GM12878 (cell line): ENCODE results near the gene ZCCHC4. TPM values are rescaled to one million over a fixed set of nuclear protein-coding genes. Genes with fewer than 3 reads are reported as not detected.
"Not testable (repeated sequence)": the region's sequence is repeated elsewhere in the genome, so short reads cannot be mapped to it uniquely, and the experiment has no call there.

Experiments
- ATAC-seq: fragments of 200-7000 bp; cut with Tn5 transposase; 3 replicates; pipeline ENCODE4 v1.9.1; 2020; ENCODE audit warnings: mild to moderate bottlenecking, moderate library complexity
- BruUV-seq: library from RNA; stranded (reverse); fragments of 400-500 nt; replicated peaks from 2 replicates; lab custom pipeline; 2021; lab: Mats Ljungman, UMichigan
- CTCF ChIA-PET: fragments of 300-600 bp; sonication (Branson Sonifier 250); formaldehyde crosslinking; extraction: SDS; loops from one replicate; lab custom pipeline; 2021; ENCODE audit warnings: inconsistent platforms; lab: Yijun Ruan, JAX
- POLR2A ChIA-PET: fragments of 350-600 bp; formaldehyde crosslinking; extraction: SDS; loops from one replicate; lab custom pipeline; 2021; ENCODE audit warnings: inconsistent platforms; lab: Charles Lee
- RAD21 ChIA-PET: fragments of 300-600 bp; sonication (Branson Sonifier 250); formaldehyde crosslinking; loops from one replicate; lab custom pipeline; 2023; ENCODE audit warnings: antibody characterized with exemption; ENCODE audit not compliant: unreplicated experiment; lab: Charles Lee
- SMC1A ChIA-PET: fragments of 300-600 bp; sonication (Branson Sonifier 250); formaldehyde crosslinking; loops from one replicate; lab custom pipeline; 2023; ENCODE audit not compliant: unreplicated experiment, uncharacterized antibody; lab: Charles Lee
- DNase-seq: peaks from one replicate; pipeline ENCODE4 v3.0.0-alpha.2; 2011; ENCODE audit warnings: low read depth, low spot score
- FAIRE-seq: peaks from 3 replicates; lab custom pipeline; 2011; peaks lifted over from hg19 to GRCh38; lab: Jason Lieb, UNC
- H2AFZ ChIP-seq: 2 replicates; pipeline ENCODE4 v1.6.0; 2011; ENCODE audit warnings: low read depth, low read length, control low read depth; ENCODE audit not compliant: control insufficient read depth
- H3K27ac ChIP-seq: 2 replicates; pipeline ENCODE4 v1.5.1; 2011; ENCODE audit warnings: control low read depth; ENCODE audit not compliant: control insufficient read depth, insufficient read depth
- H3K27me3 ChIP-seq, 2 experiments: replicated peaks in 1 of 2; 2 replicates each; pipeline versions ENCODE4 v1.6.0 to v1.6.1; 2011; ENCODE audit warnings: low read length in 1 of 2; ENCODE audit not compliant: control insufficient read depth in 2 of 2, insufficient read depth in 2 of 2
- H3K36me3 ChIP-seq, 2 experiments: 2 replicates each; pipeline ENCODE4 v1.5.1; 2011; ENCODE audit warnings: low read length in 1 of 2; ENCODE audit not compliant: control insufficient read depth in 2 of 2, insufficient read depth in 2 of 2
- H3K4me1 ChIP-seq: 2 replicates; pipeline ENCODE4 v1.6.1; 2011; ENCODE audit warnings: mild to moderate bottlenecking, low read length, moderate library complexity, mixed read lengths; ENCODE audit not compliant: control insufficient read depth, insufficient read depth
- H3K4me2 ChIP-seq: 2 replicates; pipeline ENCODE4 v1.6.0; 2011; ENCODE audit warnings: control low read depth; ENCODE audit not compliant: control insufficient read depth, insufficient read depth
- H3K4me3 ChIP-seq: fragments of 200-600 bp; sonication (generic); 2 replicates; pipeline ENCODE4 v1.5.1; 2016
- H3K79me2 ChIP-seq: 2 replicates; pipeline ENCODE4 v1.6.0; 2011; ENCODE audit warnings: low read length; ENCODE audit not compliant: control insufficient read depth, insufficient read depth
- H3K9ac ChIP-seq: 2 replicates; pipeline ENCODE4 v1.8.0; 2011; ENCODE audit warnings: low read length, control low read depth, mixed read lengths; ENCODE audit not compliant: control insufficient read depth, insufficient read depth
- H3K9me3 ChIP-seq: replicated peaks from 3 replicates; pipeline ENCODE4 v1.5.1; 2011; ENCODE audit warnings: mild to moderate bottlenecking, low read length; ENCODE audit not compliant: control insufficient read depth, insufficient read depth
- H4K20me1 ChIP-seq: 2 replicates; pipeline ENCODE4 v1.6.0; 2011; ENCODE audit not compliant: control insufficient read depth, insufficient read depth
- FOXM1 ChIP-seq: IDR thresholded peaks from 2 replicates; pipeline ENCODE4 v1.6.1; 2012; ENCODE audit warnings: low read depth, mild to moderate bottlenecking, inconsistent platforms, low read length, moderate library complexity
- HDGF ChIP-seq: fragments of 450-650 bp; IDR thresholded peaks from 2 replicates; pipeline ENCODE4 v1.6.1; 2016; ENCODE audit warnings: antibody characterized with exemption
- HSF1 ChIP-seq: fragments of 150-350 bp; IDR thresholded peaks from 2 replicates; pipeline ENCODE4 v1.6.1; 2014; ENCODE audit warnings: mild to moderate bottlenecking, low read depth, low read length
- IKZF1 ChIP-seq: fragments of 450-650 bp; conservative IDR thresholded peaks from 2 replicates; pipeline ENCODE4 v1.6.1; 2017; ENCODE audit warnings: antibody characterized with exemption, mild to moderate bottlenecking
- SIN3A ChIP-seq: IDR thresholded peaks from 2 replicates; pipeline ENCODE4 v1.6.1; 2012; ENCODE audit warnings: low read depth, low read length, improper control_type of control experiment
- TBL1XR1 ChIP-seq: IDR thresholded peaks from 2 replicates; pipeline ENCODE4 v1.6.1; 2012; ENCODE audit warnings: low read depth, low read length, improper control_type of control experiment
- ZBTB40 ChIP-seq: fragments of 450-650 bp; IDR thresholded peaks from 2 replicates; pipeline ENCODE4 v1.6.1; 2016; ENCODE audit warnings: mild to moderate bottlenecking, moderate library complexity, borderline replicate concordance
- WGBS: methylation state at CpG from one replicate; pipeline ENCODE4 v1.1.6; 2016; ENCODE audit warnings: low lambda C conversion rate; ENCODE audit not compliant: insufficient replicate concordance, insufficient coverage; ENCODE audit errors: missing lambda C conversion rate; 5-methylcytosine and 5-hydroxymethylcytosine counted together
- in situ Hi-C: fragments of 300-500 bp; cut with MboI; formaldehyde crosslinking; loops from 9 replicates; pipeline ENCODE4 v1.14.3; 2018; ENCODE audit warnings: mixed read lengths
- intact Hi-C: fragments of 100-400 bp; cut with micrococcal nuclease; formaldehyde crosslinking; loops from one replicate; pipeline ENCODE4 v1.14.2; 2022; ENCODE audit not compliant: unreplicated experiment
- polyA plus RNA-seq, 11 experiments: library from polyadenylated mRNA; depleted of rRNA in 4 of 11; unstranded in 6 of 11; stranded (reverse) in 5 of 11; fragments of >200 nt; fragmentation: Nextera tagmentation in 4 of 11; fragmentation: Illumina TruSeq in 1 of 11; extraction: Ambion mirVana in 4 of 11; extraction: Trizol in 1 of 11; gene quantifications; 1 replicate in 1 of 11; 2 replicates in 10 of 11; pipeline versions ENCODE4 v1.2.1 to v1.2.3, GENCODE V29; 2011 to 2016; ENCODE audit warnings: inconsistent platforms in 2 of 11, missing spikeins in 2 of 11, low read depth in 1 of 11
- total RNA-seq, 4 experiments: library from RNA; depleted of rRNA in 3 of 4; stranded (reverse); fragments of >200 nt in 3 of 4; fragmentation: Illumina TruSeq in 1 of 4; extraction: Trizol in 1 of 4; gene quantifications; 2 replicates each; pipeline versions ENCODE4 v1.2.1 to v1.2.3, GENCODE V29; 2013 to 2021

The ZCCHC4 gene
- total and polyA plus RNA-seq, 10 of the 15 experiments (the other 5 are each of a cell fraction or from before 2014, with no cell fraction given), result 3.2 to 17.7 (median 12.7) TPM

- TF ChIP-seq ZBTB40 (no peak), IKZF1 (no peak), SIN3A (no peak), TBL1XR1 (no peak), HSF1 (no peak), FOXM1 (no peak), HDGF (no peak)
Measured at GRCh38 chr4:25370242-25370641, 57.7 kb downstream of the ZCCHC4 start (continued).

GRCh38 chr4:25372549-25372948, 60.0 kb downstream of the ZCCHC4 start:
- ATAC-seq, H3K9ac ChIP-seq, H3K4me1 ChIP-seq, H3K79me2 ChIP-seq, POLR2A ChIA-PET, H3K4me3 ChIP-seq, intact Hi-C loops, H2AFZ ChIP-seq, H3K9me3 ChIP-seq, RAD21 ChIA-PET, DNase-seq, H4K20me1 ChIP-seq, H3K36me3 ChIP-seq, H3K27ac ChIP-seq, BruUV-seq, H3K27me3 ChIP-seq, H3K4me2 ChIP-seq, FAIRE-seq, SMC1A ChIA-PET: not testable (repeated sequence)
- in situ Hi-C loops, result loop anchor here (5.0 to 25.0 kb wide), 2 partner anchors 185 to 395 kb away; no protein-coding TSS in a partner anchor
- WGBS, result 83% methylated on average over 9 of the region's 9 CpGs
- CTCF ChIA-PET, result interaction anchor here (0.9 kb wide), 1 partner anchor 393 kb away, joined by 3 read pairs; no protein-coding TSS in a partner anchor
